ENCODE results near the gene RFWD3. TPM values are rescaled to one million over a fixed set of nuclear protein-coding genes. Genes with fewer than 3 reads are reported as not detected.

RFWD3 gene
- total and polyA plus RNA-seq, 2 of the 8 experiments (the other 6 are each of a cell fraction or from before 2014, with no cell fraction given): 67.1 to 114 TPM

- TF ChIP-seq CHD7 (IDR thresholded peaks at IDR 0.05; ENCODE audit: insufficient replicate concordance, low read length) (no peak), ATF2 (IDR thresholded peaks at IDR 0.05; ENCODE audit: low read length) (no peak), KDM1A (IDR thresholded peaks at IDR 0.05; ENCODE audit: borderline replicate concordance, low read length) (no peak), CBX5 (IDR thresholded peaks at IDR 0.05; ENCODE audit: low read depth, low read length) (no peak), POU5F1 (IDR thresholded peaks at IDR 0.05; ENCODE audit: low read depth, low read length) (no peak), SP1 (IDR thresholded peaks at IDR 0.05; ENCODE audit: low read depth, low read length) (peak; percentile 99), NRF1 (IDR thresholded peaks at IDR 0.05; ENCODE audit: low read depth, low read length) (no peak), ATF3 (IDR thresholded peaks at IDR 0.05; ENCODE audit: insufficient read depth, low read depth, low read length) (no peak)
These were observed at the start of gene RFWD3 (continued) for GRCh38 chr16:74666425-74667254.

Data from H1 (cell line).